GM23248 (cell line): Measurements from ENCODE around the gene SH3BP5L. TPM values are rescaled to one million over a fixed set of nuclear protein-coding genes. Genes with fewer than 3 reads are reported as not detected.

Source experiments
- DNase-seq: peaks from one replicate; pipeline ENCODE4 v3.0.0-alpha.2; 2015
- H2AFZ ChIP-seq: fragments of 200-600 bp; sonication (generic); 2 replicates; pipeline ENCODE4 v1.6.1; 2016; ENCODE audit warnings: antibody characterized with exemption
- H3F3A ChIP-seq: fragments of 200-600 bp; sonication (generic); 2 replicates; pipeline ENCODE4 v1.6.1; 2016; ENCODE audit warnings: mild to moderate bottlenecking, antibody characterized with exemption, mixed run types; ENCODE audit not compliant: insufficient read depth
- H3K27ac ChIP-seq: fragments of 200-600 bp; sonication (generic); 2 replicates; pipeline ENCODE4 v1.5.1; 2016; ENCODE audit warnings: mild to moderate bottlenecking
- H3K27me3 ChIP-seq: fragments of 200-600 bp; sonication (generic); replicated peaks from 2 replicates; pipeline ENCODE4 v1.6.1; 2016; ENCODE audit warnings: mild to moderate bottlenecking; ENCODE audit not compliant: insufficient read depth
- H3K36me3 ChIP-seq: fragments of 200-600 bp; sonication (generic); 2 replicates; pipeline ENCODE4 v1.6.1; 2016; ENCODE audit warnings: low read depth, mild to moderate bottlenecking
- H3K4me1 ChIP-seq: fragments of 200-600 bp; sonication (generic); 2 replicates; pipeline ENCODE4 v1.6.1; 2016; ENCODE audit warnings: mild to moderate bottlenecking; ENCODE audit not compliant: insufficient read depth
- H3K4me2 ChIP-seq: fragments of 200-600 bp; sonication (generic); one replicate; pipeline ENCODE4 v1.6.1; 2016; ENCODE audit warnings: mild to moderate bottlenecking; ENCODE audit not compliant: unreplicated experiment
- H3K4me3 ChIP-seq: fragments of 200-600 bp; sonication (generic); 2 replicates; pipeline ENCODE4 v1.5.1; 2016; ENCODE audit warnings: mild to moderate bottlenecking
- H3K79me2 ChIP-seq: fragments of 200-600 bp; sonication (generic); 2 replicates; pipeline ENCODE4 v1.6.1; 2016; ENCODE audit warnings: mild to moderate bottlenecking; ENCODE audit not compliant: insufficient read depth
- H3K9ac ChIP-seq: fragments of 200-600 bp; sonication (generic); 2 replicates; pipeline ENCODE4 v1.6.1; 2016; ENCODE audit warnings: mild to moderate bottlenecking
- H3K9me2 ChIP-seq: fragments of 200-600 bp; sonication (generic); 2 replicates; pipeline ENCODE4 v1.6.1; 2016; ENCODE audit warnings: mixed run types, mild to moderate bottlenecking, moderate library complexity; ENCODE audit not compliant: insufficient read depth
- H3K9me3 ChIP-seq: fragments of 200-600 bp; sonication (generic); one replicate; pipeline ENCODE4 v1.6.1; 2017; ENCODE audit warnings: low read depth
- H4K20me1 ChIP-seq: fragments of 200-600 bp; sonication (generic); 2 replicates; pipeline ENCODE4 v1.6.0; 2016; ENCODE audit not compliant: insufficient read depth
- EZH2 ChIP-seq: fragments of 200-600 bp; sonication (generic); IDR thresholded peaks from 2 replicates; pipeline ENCODE4 v1.6.1; 2018; ENCODE audit warnings: antibody characterized with exemption, mild to moderate bottlenecking; ENCODE audit not compliant: insufficient read depth, poor library complexity, severe bottlenecking
- EZH2phosphoT487 ChIP-seq: fragments of 200-600 bp; sonication (generic); IDR thresholded peaks from 2 replicates; pipeline ENCODE4 v1.6.1; 2018; ENCODE audit warnings: antibody characterized with exemption, moderate library complexity, mild to moderate bottlenecking, low read depth; ENCODE audit not compliant: insufficient read depth
- WGBS, 2 experiments: methylation state at CpG; one replicate each; pipeline ENCODE4 v1.1.6; 2015 to 2017; ENCODE audit warnings: low lambda C conversion rate in 2 of 2, low coverage in 1 of 2; ENCODE audit errors: missing lambda C conversion rate in 2 of 2; 5-methylcytosine and 5-hydroxymethylcytosine counted together
- in situ Hi-C: fragments of 300-500 bp; cut with MboI; formaldehyde crosslinking; loops from 2 replicates; pipeline ENCODE4 v1.15.0; 2020
- microRNA-seq: library from miRNA; unstranded; fragments of <30 nt; microRNA quantifications from one replicate; pipeline ENCODE4, GENCODE V29; 2016; ENCODE audit warnings: borderline number of aligned reads
- polyA plus RNA-seq: library from polyadenylated mRNA; unstranded; fragments of >200 nt; fragmentation: Nextera tagmentation; extraction: Ambion mirVana; gene quantifications from 2 replicates; pipeline ENCODE4 v1.2.1, GENCODE V29; 2016
- small RNA-seq: library from RNA; depleted of rRNA; stranded (forward); fragments of <200 nt; gene quantifications from one replicate; pipeline ENCODE3, GENCODE V24; 2014; ENCODE audit warnings: low read depth, low replicate concordance
- total RNA-seq: library from RNA; depleted of rRNA; stranded (reverse); fragments of >200 nt; shearing (Covaris generic); gene quantifications from 2 replicates; pipeline ENCODE4 v1.2.3, GENCODE V29; 2014; rRNA removed

The SH3BP5L gene
- total and polyA plus RNA-seq, 2 experiments from 2014 or later: 5.3 to 64.4 TPM

GRCh38 chr1:248779350-248779749, 46.4 kb downstream of the SH3BP5L start:
- Histone ChIP-seq H3K4me2 (no peak overlapping the region), H4K20me1 (no peaks in the 10 kb centered on the region), H3K9me2 (no peaks in the 10 kb centered on the region), H3K4me1 (no peaks in the 10 kb centered on the region), H3F3A (no peaks in the 10 kb centered on the region), H3K27me3 (no peaks in the 10 kb centered on the region), H3K27ac (no peak overlapping the region), H3K79me2 (no peaks in the 10 kb centered on the region), H2AFZ (no peak overlapping the region), H3K9ac (no peak overlapping the region), H3K36me3 (no peaks in the 10 kb centered on the region), H3K4me3 (no peak overlapping the region), H3K9me3 (no peaks in the 10 kb centered on the region)
- no peak for TF ChIP-seq EZH2
- TF ChIP-seq EZH2phosphoT487: no peak
- in situ Hi-C loops: no loop called here
- DNase-seq: no peak
- WGBS, 2 experiments: 6 to 7% methylated on average over 2 of the region's 2 CpGs

GRCh38 chr1:248778906-248779305, 46.8 kb downstream of the SH3BP5L start:
- WGBS, 2 experiments: 32 to 35% methylated on average over 2 of the region's 2 CpGs
- Histone ChIP-seq H3K9ac (no peak overlapping the region), H4K20me1 (no peaks in the 10 kb centered on the region), H3K27me3 (no peaks in the 10 kb centered on the region), H3K9me2 (no peaks in the 10 kb centered on the region), H3K79me2 (no peaks in the 10 kb centered on the region), H3K27ac (no peak overlapping the region), H3K9me3 (no peaks in the 10 kb centered on the region), H3K4me2 (no peak overlapping the region), H3K36me3 (no peaks in the 10 kb centered on the region), H3K4me3 (no peak overlapping the region), H3F3A (no peaks in the 10 kb centered on the region), H3K4me1 (no peaks in the 10 kb centered on the region), H2AFZ (no peak overlapping the region)
- TF ChIP-seq EZH2: no peak
- TF ChIP-seq EZH2phosphoT487: no peak
- in situ Hi-C loops: no loop called here
- no peak for DNase-seq

GRCh38 chr1:248776991-248777390, 48.7 kb downstream of the SH3BP5L start:
- H3K9ac ChIP-seq: no peak overlapping the region
- H3K9me3 ChIP-seq: no peaks in the 10 kb centered on the region
- H2AFZ ChIP-seq: no peak overlapping the region
- no peaks in the 10 kb centered on the region for H3K27me3 ChIP-seq
- in situ Hi-C loops: no loop called here
- no peak for TF ChIP-seq EZH2
- TF ChIP-seq EZH2phosphoT487: no peak
- no peaks in the 10 kb centered on the region for H3K4me1 ChIP-seq
- DNase-seq: no peak
- H3F3A ChIP-seq: no peaks in the 10 kb centered on the region
- H3K9me2 ChIP-seq: no peaks in the 10 kb centered on the region
- H4K20me1 ChIP-seq: no peaks in the 10 kb centered on the region
- H3K4me2 ChIP-seq: no peak overlapping the region
- H3K79me2 ChIP-seq: no peaks in the 10 kb centered on the region
- no peak overlapping the region for H3K4me3 ChIP-seq
- no peak overlapping the region for H3K27ac ChIP-seq
- H3K36me3 ChIP-seq: no peaks in the 10 kb centered on the region

GRCh38 chr1:248775441-248775840, 50.3 kb downstream of the SH3BP5L start:
- no peak for DNase-seq
- H3K9me2 ChIP-seq: no peaks in the 10 kb centered on the region
- H3K27me3 ChIP-seq: no peaks in the 10 kb centered on the region
- H3K36me3 ChIP-seq: no peaks in the 10 kb centered on the region
- no peaks in the 10 kb centered on the region for H3K79me2 ChIP-seq
- no peaks in the 10 kb centered on the region for H3K9me3 ChIP-seq
- TF ChIP-seq EZH2 (no peak), EZH2phosphoT487 (no peak)
- in situ Hi-C loops: no loop called here
- no peak overlapping the region for H3K27ac ChIP-seq
- no peaks in the 10 kb centered on the region for H4K20me1 ChIP-seq
- 33 to 38% methylated on average over 4 of the region's 4 CpGs for WGBS, 2 experiments
- H3K9ac ChIP-seq: no peak overlapping the region
- H3F3A ChIP-seq: no peaks in the 10 kb centered on the region
- no peak overlapping the region for H2AFZ ChIP-seq
- H3K4me2 ChIP-seq: no peak overlapping the region
- H3K4me3 ChIP-seq: no peak overlapping the region
- no peaks in the 10 kb centered on the region for H3K4me1 ChIP-seq

Small RNA genes lying within 50 kb of the gene (microRNA-seq; reads per million reads assigned to microRNA genes)
- not detected for gene MIR3124

Small RNA genes lying within 50 kb of the gene (small RNA-seq; reads per million reads assigned to genes)
- gene MIR3124: not detected

Other genes starting within 250 kb of the SH3BP5L start
- not detected in 2 replicates for gene OR2T10, start 228.2 kb downstream of the SH3BP5L start, total RNA-seq
- not detected in 2 replicates for gene OR2T10, start 228.2 kb downstream of the SH3BP5L start, polyA plus RNA-seq
- not detected in 2 replicates for gene OR2T11, start 190.8 kb downstream of the SH3BP5L start, total RNA-seq
- not detected in 2 replicates for gene OR2T11, start 190.8 kb downstream of the SH3BP5L start, polyA plus RNA-seq
- gene OR2T35, start 180.6 kb downstream of the SH3BP5L start, total RNA-seq: not detected in 2 replicates
- not detected in 2 replicates for gene OR2T35, start 180.6 kb downstream of the SH3BP5L start, polyA plus RNA-seq
- not detected in 2 replicates for gene OR2T27, start 170.4 kb downstream of the SH3BP5L start, total RNA-seq
- gene OR2T27, start 170.4 kb downstream of the SH3BP5L start, polyA plus RNA-seq: not detected in 2 replicates
- not detected in 2 replicates for gene OR14I1, start 123.1 kb downstream of the SH3BP5L start, total RNA-seq
- not detected in 2 replicates for gene OR14I1, start 123.1 kb downstream of the SH3BP5L start, polyA plus RNA-seq
- not detected in 2 replicates for gene LYPD8, start 70.2 kb downstream of the SH3BP5L start, total RNA-seq
- gene LYPD8, start 70.2 kb downstream of the SH3BP5L start, polyA plus RNA-seq: not detected in 2 replicates
- gene ZNF672, start 12.3 kb upstream of the SH3BP5L start, total RNA-seq: 13.5 and 13.8 TPM in 2 replicates
- gene ZNF672, start 12.3 kb upstream of the SH3BP5L start, polyA plus RNA-seq: 10.5 and 11.6 TPM in 2 replicates
- gene ZNF692, start 33.2 kb upstream of the SH3BP5L start, total RNA-seq: 17.0 and 21.5 TPM in 2 replicates
- 16.2 and 16.7 TPM in 2 replicates for gene ZNF692, start 33.2 kb upstream of the SH3BP5L start, polyA plus RNA-seq
- 3.5 and 6.1 TPM in 2 replicates for gene PGBD2, start 80.3 kb upstream of the SH3BP5L start, total RNA-seq
- gene PGBD2, start 80.3 kb upstream of the SH3BP5L start, polyA plus RNA-seq: 5.0 and 5.8 TPM in 2 replicates